ENCODE results near the gene CREB3L2.
A peak's percentile ranks its signal among the peaks of the same experiment; 100 is the strongest.
"Not testable (repeated sequence)": the region's sequence is repeated elsewhere in the genome, so short reads cannot be mapped to it uniquely, and the experiment has no call there.

The CREB3L2 gene

GRCh38 chr7:137926206-137926605, 75.7 kb downstream of the CREB3L2 start:
- not testable (repeated sequence) for DNase-seq

DNA sequence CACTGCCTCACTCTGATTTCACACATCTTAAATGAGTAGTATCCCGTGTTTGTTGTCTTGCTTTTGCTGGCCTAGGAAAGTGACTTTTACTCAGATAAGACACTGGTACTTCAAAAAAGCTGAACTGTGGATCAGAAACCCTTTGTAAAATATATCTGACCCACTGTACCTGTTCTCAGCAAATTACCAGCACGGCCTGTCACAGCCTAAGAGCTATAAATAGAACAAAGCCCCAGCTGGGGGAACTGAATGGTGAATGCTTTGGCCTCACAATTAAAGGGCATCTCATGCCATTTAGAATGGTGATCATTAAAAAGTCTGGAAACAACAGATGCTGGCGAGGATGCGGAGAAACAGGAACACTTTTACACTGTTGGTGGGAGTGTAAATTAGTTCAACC, 76.1 kb downstream of the CREB3L2 start:
- DNase-seq, result no peak

- DNase-seq, result no peak
These were observed 76.8 kb downstream of the CREB3L2 start for GRCh38 chr7:137925091-137925490.

DNA sequence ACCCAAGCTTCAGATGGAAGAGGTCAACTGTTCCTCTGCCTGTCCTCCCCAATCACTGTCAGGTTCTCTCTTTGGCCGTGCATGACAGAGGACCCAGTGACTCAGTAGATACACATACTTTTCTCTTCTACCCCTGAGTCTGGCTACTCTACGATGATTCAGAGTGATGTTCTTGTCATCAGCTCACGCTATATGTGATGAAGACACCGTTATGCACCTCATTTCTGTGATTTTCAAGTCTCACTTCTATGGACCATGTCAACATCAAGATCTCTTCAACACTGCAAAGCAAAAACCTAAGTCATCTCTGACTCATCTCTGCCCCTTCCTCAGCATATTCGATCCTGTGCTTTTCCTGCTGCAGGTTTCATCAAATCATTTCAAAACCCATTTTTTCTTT, 78.5 kb downstream of the CREB3L2 start:
- DNase-seq, result no peak

DNA sequence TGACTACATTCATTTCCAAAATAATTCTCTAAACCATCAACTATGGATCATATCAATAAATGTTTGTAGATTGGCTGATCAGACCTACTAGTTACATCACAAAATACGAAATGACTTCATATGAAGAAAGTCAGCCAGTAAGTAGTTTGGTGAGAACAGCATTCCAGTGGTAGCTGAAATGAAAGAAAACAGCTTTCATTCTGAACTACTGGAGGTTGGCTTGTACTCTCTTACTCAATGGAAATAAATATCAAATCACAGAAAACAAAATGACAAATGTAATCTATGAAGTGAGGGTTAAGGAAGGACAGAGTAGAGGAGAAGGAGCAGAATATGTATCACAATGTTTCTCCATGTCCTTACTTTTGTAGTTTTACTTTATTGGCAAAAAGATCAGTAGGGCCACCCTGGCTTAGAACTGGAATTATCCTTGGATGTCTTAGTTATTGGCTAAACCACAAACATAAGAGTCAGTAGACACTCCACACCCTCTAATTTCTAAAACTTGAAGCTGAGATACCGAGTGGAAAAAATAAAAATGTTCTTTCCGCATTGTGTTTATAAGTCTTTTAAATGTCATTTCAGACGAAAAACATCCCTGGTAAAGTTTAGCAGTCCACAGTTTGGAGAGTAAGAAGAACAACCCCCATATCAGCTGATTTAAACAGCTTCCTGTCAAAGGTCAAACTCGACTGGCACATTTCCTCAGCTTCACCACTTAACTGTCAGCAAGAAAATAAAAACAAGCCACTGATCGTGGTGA, 81.1 kb downstream of the CREB3L2 start:
- no peak for DNase-seq

DNA sequence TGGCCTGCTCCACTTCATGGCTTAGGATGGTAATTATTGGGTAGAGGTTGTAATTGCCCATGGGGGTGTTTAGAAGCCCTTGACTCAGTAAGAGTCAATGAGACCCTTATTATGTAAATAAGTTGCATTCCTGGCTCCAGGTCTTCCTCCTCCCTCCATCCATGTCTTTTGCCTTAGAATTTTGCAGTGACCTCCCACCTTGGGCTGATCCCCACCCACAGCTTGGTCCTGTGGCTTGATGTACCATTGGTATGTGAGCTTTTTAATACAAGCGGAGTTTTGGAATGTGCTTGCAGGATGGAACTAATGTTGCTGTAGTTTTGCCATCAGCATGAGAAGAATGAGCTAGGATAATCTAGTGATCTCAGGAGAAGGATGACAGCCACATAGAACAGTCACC, 81.9 kb downstream of the CREB3L2 start:
- no peak for DNase-seq

- DNase-seq, result no peak
These were observed 84.8 kb downstream of the CREB3L2 start for GRCh38 chr7:137916980-137917645.

DNA sequence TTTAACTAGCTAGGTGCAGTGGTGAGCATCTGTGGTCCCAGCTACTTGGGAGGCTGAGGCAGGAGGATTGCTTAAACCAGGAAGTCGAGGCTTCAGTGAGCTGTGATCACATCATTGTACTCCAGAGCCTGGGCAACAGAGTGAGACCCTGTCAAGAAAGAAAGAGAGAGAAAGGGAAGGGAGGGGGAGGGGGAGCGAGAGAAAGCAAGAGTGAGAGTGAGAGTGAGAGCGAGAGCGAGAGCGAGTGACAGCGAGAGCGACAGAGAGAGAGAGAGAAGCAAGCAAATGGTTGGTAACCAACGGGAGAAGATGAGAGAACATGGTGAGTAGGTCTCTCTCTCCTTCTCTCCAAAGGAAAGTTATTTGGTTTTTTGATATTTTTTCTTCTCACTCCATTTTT, 85.3 kb downstream of the CREB3L2 start:
- DNase-seq, result no peak

GRCh38 chr7:137915266-137915665, 86.6 kb downstream of the CREB3L2 start:
- DNase-seq, result no peak

DNA sequence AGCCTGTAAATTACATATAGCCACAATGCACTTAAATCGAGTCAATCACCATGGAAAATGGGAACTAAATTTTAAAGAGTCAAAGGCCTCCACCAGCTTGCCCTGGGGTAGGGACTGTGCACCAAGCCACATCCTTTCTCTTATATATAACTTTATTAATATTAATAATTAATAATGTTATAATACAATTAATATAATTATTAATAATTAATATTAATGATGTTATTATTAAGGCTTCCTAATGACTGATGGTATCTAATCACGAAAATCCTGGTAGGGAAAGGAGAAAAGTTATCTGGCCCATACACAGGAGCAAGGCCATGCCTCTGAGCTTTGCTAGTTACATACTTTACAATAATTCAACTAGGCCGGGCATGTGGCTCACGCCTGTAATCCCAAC, 87.9 kb downstream of the CREB3L2 start:
- no peak for DNase-seq

- no peak for DNase-seq
These were observed 92.8 kb downstream of the CREB3L2 start for GRCh38 chr7:137909042-137909441.

DNA sequence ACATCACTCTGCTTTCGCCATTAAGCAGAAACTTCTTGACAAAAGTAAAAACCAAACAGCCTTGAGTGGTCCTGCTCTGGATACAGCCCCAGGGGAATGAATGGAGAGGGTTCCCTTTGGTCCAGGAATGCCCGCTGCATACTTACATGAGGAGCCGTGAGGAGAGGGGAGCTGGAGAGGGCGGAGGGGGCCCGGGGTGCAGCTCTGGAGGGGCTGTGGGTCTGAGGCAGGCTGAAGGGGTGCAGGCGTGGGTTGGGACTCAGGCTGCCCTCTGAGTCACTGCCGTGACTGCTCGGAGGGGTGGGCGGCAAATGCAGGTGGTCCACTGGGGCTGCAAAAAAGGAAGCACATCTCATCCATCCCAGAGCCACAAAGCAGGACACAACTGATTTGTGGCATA, 93.8 kb downstream of the CREB3L2 start:
- no peak for DNase-seq

- not testable (repeated sequence) for DNase-seq
These were observed 95.2 kb downstream of the CREB3L2 start for GRCh38 chr7:137906636-137907035.

- DNase-seq, result no peak
These were observed 97.1 kb downstream of the CREB3L2 start for GRCh38 chr7:137904833-137905232.

GRCh38 chr7:137903382-137904169, 98.3 kb downstream of the CREB3L2 start:
- peak; percentile 42 to 44 for DNase-seq

GRCh38 chr7:137900137-137900536, 101.7 kb downstream of the CREB3L2 start:
- no peak for DNase-seq

DNA sequence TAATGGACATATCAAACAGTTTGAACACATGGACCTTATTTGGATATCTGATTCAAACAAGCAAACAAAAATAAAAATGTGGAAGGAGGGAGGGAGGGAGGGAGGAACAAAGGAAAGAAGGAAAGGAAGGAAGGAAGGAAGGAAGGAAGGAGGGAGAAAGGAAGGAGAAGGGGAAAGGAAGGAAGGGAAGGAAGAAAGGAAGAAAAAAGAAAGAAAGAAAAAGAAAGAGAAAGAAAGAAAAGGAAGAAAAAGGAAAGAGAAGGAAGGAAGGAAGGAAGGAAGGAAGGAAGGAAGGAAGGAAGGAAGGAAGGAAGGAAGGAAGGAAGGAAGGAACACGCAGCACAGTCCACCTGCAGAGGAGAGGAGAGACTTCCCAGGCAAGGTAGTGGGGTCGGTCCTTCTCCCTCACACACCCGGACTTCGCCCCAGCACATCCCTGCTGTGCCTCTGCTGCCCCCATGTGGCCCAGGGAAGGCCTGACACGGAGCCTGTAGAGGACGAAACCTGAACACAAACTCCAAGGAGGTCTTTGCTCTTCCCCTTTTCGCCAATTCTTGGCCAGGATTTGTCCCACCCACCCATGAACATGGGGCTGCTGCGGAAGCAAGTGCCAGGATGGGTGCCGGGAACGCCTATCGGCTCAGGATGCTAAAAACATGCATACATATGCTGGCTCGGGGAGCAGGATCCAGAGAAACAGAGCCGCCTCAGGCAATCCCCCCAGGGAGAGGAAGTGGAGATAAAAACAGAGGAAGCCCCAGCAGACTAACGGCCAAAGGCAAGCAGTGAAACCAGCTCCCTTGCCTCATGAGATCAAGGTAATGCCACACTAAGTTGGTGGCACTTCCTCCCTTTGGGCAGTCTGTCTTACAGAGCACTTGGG, 102.8 kb downstream of the CREB3L2 start:
- DNase-seq, result peak; percentile 69 to 73

DNA sequence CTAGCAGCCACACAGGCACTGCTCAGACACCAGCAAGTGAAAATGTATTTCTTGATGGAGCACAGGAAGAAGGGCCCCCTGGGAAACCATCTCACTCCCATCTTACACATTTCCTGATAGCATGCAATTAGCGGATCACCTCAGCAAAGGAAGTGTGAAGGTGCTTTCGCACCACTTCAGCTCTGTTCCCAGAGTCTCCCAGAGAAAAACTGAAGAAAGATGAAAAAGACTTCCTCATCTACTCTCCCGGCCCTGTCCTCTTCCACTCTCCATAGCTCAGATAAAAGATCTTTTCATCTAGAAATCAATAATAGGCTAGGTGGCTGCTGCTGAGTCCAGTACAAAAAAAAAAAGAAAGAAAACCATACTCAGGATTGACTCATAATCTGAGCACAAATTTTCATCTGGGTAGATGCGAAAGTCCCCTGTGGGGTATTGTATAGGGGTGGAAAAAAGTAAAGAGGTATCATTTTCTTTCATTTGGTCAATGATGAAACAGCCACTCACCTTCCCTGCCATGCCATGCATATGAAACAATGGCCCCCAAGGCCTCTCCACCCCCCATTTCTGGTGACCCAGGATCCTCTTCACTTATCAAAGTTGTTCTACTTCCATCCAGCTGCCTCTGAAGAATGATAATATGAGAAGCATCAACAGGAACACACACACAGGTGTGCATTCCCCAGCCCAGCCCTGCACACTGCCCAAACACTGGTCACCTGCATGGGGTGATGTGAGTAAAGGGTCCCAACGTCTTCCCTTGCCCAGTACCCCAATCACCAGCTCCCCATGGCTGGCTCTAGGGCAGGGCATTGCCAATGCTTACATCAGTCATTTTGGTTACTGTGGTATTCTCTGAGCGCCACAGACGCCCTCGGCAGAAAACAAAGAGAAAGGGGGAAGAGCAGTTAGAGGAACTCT, 106.3 kb downstream of the CREB3L2 start:
- no peak for DNase-seq

DNA sequence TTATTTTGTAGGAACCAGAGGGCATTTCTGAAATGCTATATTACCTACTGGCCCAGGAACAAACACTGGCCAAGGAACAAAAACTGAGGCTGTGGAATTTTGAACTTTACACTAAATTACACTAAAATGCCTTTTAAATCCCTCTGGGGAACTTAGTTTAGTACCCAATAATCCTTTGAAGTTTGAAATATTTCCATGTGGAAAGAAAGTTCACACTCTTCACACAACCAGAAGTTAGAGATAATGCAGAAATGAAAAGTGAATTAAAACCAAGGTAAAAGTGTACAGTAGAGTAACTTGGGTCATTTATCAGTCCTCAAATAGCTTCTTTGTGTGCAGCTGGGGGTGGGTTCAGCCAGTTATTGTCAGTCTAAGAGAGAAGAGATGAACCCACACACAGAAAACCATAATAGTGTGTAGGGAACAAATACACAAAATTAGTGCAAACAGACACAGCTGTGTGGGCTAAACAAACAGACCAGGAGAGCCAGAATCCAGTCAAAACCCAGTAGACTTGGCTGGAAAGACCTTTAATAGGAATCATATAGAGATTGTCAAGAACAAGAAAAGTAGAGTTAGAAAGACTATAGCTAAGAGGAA, 108.6 kb downstream of the CREB3L2 start:
- no peak for DNase-seq

DNA sequence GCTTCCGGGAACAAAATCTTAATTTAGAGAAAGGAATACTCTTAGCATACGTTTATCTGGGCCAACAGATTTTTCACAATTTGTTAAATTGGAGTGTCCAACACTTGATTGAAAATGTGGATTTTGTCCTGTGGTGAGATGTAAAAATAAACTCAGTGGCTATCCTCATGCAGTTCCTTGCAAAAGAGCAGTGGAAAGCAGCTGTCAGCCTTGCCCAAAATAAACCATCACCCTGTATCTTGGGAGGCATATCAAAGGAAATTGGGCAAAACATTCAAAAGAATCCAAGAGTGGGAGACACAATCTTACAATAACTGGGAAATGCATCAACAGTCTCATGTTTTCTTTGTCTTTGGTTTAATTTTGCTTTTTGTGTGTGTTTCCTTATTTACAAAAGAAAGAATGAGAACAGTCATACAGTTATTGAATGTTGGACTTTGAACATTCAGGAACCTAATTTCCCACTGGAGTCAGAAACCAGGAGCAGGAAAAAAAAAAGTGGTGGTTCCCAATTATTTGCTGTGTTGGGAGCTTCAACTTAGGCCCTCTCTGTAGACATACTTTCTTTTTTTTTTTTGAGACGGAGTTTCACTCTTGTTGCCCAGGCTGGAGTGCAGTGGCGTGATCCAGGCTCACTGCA, 110.8 kb downstream of the CREB3L2 start:
- DNase-seq, result no peak
